GM23338 (cell line): ENCODE measurements around the gene P2RY6. TPM values are rescaled to one million over a fixed set of nuclear protein-coding genes. Genes with fewer than 3 reads are reported as not detected.

Experiments
- ATAC-seq: fragments of 200-7000 bp; cut with Tn5 transposase; 3 replicates; pipeline ENCODE4 v1.9.1; 2020
- DNase-seq: peaks from one replicate; pipeline ENCODE4 v3.0.0-alpha.2; 2015; ENCODE audit warnings: low spot score
- H2AFZ ChIP-seq: fragments of 200-600 bp; sonication (generic); 2 replicates; pipeline ENCODE4 v1.8.0; 2016; ENCODE audit warnings: antibody characterized with exemption, mild to moderate bottlenecking, moderate library complexity
- H3F3A ChIP-seq: fragments of 200-600 bp; sonication (generic); replicated peaks from 2 replicates; pipeline ENCODE4 v1.8.0; 2017; ENCODE audit warnings: antibody characterized with exemption, mixed run types, low read depth
- H3K27ac ChIP-seq: fragments of 200-600 bp; sonication (generic); 2 replicates; pipeline ENCODE4 v1.6.1; 2016; ENCODE audit warnings: low read depth
- H3K27me3 ChIP-seq: fragments of 200-600 bp; sonication (generic); 2 replicates; pipeline ENCODE4 v1.8.0; 2016; ENCODE audit warnings: mild to moderate bottlenecking, mixed run types, moderate library complexity; ENCODE audit not compliant: insufficient read depth
- H3K36me3 ChIP-seq: fragments of 200-600 bp; sonication (generic); 2 replicates; pipeline ENCODE4 v1.8.0; 2016; ENCODE audit warnings: mild to moderate bottlenecking; ENCODE audit not compliant: insufficient read depth
- H3K4me1 ChIP-seq: fragments of 200-600 bp; sonication (generic); 2 replicates; pipeline ENCODE4 v1.8.0; 2016; ENCODE audit warnings: mild to moderate bottlenecking, moderate library complexity; ENCODE audit not compliant: insufficient read depth
- H3K4me2 ChIP-seq: fragments of 200-600 bp; sonication (generic); 2 replicates; pipeline ENCODE4 v1.7.1; 2017; ENCODE audit warnings: mixed run types
- H3K4me3 ChIP-seq: fragments of 200-600 bp; sonication (generic); 2 replicates; pipeline ENCODE4 v1.6.1; 2016; ENCODE audit warnings: mixed run types
- H3K79me2 ChIP-seq: fragments of 200-600 bp; sonication (generic); replicated peaks from 2 replicates; pipeline ENCODE4 v1.8.0; 2017; ENCODE audit warnings: mild to moderate bottlenecking; ENCODE audit not compliant: insufficient read depth
- H3K9me2 ChIP-seq: fragments of 200-600 bp; sonication (generic); 2 replicates; pipeline ENCODE4 v1.8.0; 2017; ENCODE audit not compliant: insufficient read depth
- H4K20me1 ChIP-seq: fragments of 200-600 bp; sonication (generic); replicated peaks from 2 replicates; pipeline ENCODE4 v1.8.0; 2017; ENCODE audit warnings: mild to moderate bottlenecking; ENCODE audit not compliant: insufficient read depth
- H3K27ac Mint-ChIP-seq: 2 replicates; pipeline ENCODE4 v1.8.0; 2020; ENCODE audit warnings: inconsistent platforms, mild to moderate bottlenecking, moderate library complexity, mixed read lengths
- H3K27me3 Mint-ChIP-seq: 3 replicates; pipeline ENCODE4 v1.8.0; 2022; ENCODE audit warnings: low read depth, mild to moderate bottlenecking, moderate library complexity, mixed read lengths, inconsistent platforms; ENCODE audit not compliant: insufficient read depth, poor library complexity
- H3K36me3 Mint-ChIP-seq: 3 replicates; pipeline ENCODE4 v1.8.0; 2021; ENCODE audit warnings: low read depth, mild to moderate bottlenecking, inconsistent platforms, moderate library complexity, mixed read lengths
- H3K4me1 Mint-ChIP-seq: 3 replicates; pipeline ENCODE4 v1.8.0; 2020; ENCODE audit warnings: mild to moderate bottlenecking, inconsistent platforms, mixed read lengths
- H3K4me3 Mint-ChIP-seq: 3 replicates; pipeline ENCODE4 v1.8.0; 2021; ENCODE audit warnings: moderate library complexity, mild to moderate bottlenecking, inconsistent platforms, mixed read lengths
- H3K9me3 Mint-ChIP-seq: 3 replicates; pipeline ENCODE4 v1.8.0; 2020; ENCODE audit warnings: moderate library complexity, mild to moderate bottlenecking, inconsistent platforms, mixed read lengths
- CREB1 ChIP-seq: fragments of 250-450 bp; sonication (Bioruptor Pico); IDR thresholded peaks from 2 replicates; pipeline ENCODE4 v1.5.0; 2020; ENCODE audit warnings: low read depth, mild to moderate bottlenecking, moderate library complexity
- EZH2 ChIP-seq: fragments of 200-600 bp; sonication (generic); IDR thresholded peaks from one replicate; pipeline ENCODE4 v1.8.0; 2017; ENCODE audit warnings: antibody characterized with exemption, mild to moderate bottlenecking, low read depth; ENCODE audit not compliant: unreplicated experiment
- EZH2phosphoT487 ChIP-seq: fragments of 200-600 bp; sonication (generic); IDR thresholded peaks from one replicate; pipeline ENCODE4 v1.8.1; 2018; ENCODE audit warnings: antibody characterized with exemption; ENCODE audit not compliant: unreplicated experiment
- JUNB ChIP-seq: IDR thresholded peaks from one replicate; pipeline ENCODE4 v1.6.1; 2016; ENCODE audit warnings: antibody characterized with exemption; ENCODE audit not compliant: unreplicated experiment
- NANOG ChIP-seq: IDR thresholded peaks from 2 replicates; pipeline ENCODE4 v1.6.1; 2016; ENCODE audit warnings: antibody characterized with exemption, borderline replicate concordance
- POLR2AphosphoS5 ChIP-seq: IDR thresholded peaks from 2 replicates; pipeline ENCODE4 v1.6.1; 2016; ENCODE audit warnings: antibody characterized with exemption, low read depth
- STAT1 ChIP-seq: IDR thresholded peaks from one replicate; pipeline ENCODE4 v1.6.1; 2016; ENCODE audit warnings: antibody characterized with exemption; ENCODE audit not compliant: unreplicated experiment
- ZNF114 ChIP-seq: fragments of 250-450 bp; sonication (Bioruptor Pico); IDR thresholded peaks from 2 replicates; pipeline ENCODE4 v1.5.0; 2020; ENCODE audit warnings: mild to moderate bottlenecking, moderate library complexity
- polyA plus RNA-seq: library from polyadenylated mRNA; unstranded; fragments of >200 nt; fragmentation: Nextera tagmentation; extraction: Ambion mirVana; gene quantifications from 2 replicates; pipeline ENCODE4 v1.2.1, GENCODE V29; 2016
- total RNA-seq: library from RNA; depleted of rRNA; stranded (reverse); fragments of >200 nt; shearing (Covaris generic); gene quantifications from 2 replicates; pipeline ENCODE4 v1.2.3, GENCODE V29; 2014
- TF ChIP-seq, protein P1 (sequence below): IDR thresholded peaks from 2 replicates; pipeline ENCODE4 v1.6.1; 2016; ENCODE audit warnings: antibody characterized with exemption
- TF ChIP-seq, protein P2 (sequence below): IDR thresholded peaks from one replicate; pipeline ENCODE4 v1.6.1; 2018; ENCODE audit warnings: antibody characterized with exemption; ENCODE audit not compliant: unreplicated experiment
- TF ChIP-seq, protein P3 (sequence below), 2 experiments: fragments of 200-600 bp in 1 of 2; sonication (generic) in 1 of 2; conservative IDR thresholded peaks; 2 replicates each; pipeline versions ENCODE4 v1.5.1 to v1.6.1; 2016 to 2017; ENCODE audit warnings: antibody characterized with exemption in 2 of 2, low read depth in 2 of 2, mild to moderate bottlenecking in 2 of 2, moderate library complexity in 1 of 2

Gene P2RY6
- total and polyA plus RNA-seq, 2 experiments from 2014 or later = not detected

DNA sequence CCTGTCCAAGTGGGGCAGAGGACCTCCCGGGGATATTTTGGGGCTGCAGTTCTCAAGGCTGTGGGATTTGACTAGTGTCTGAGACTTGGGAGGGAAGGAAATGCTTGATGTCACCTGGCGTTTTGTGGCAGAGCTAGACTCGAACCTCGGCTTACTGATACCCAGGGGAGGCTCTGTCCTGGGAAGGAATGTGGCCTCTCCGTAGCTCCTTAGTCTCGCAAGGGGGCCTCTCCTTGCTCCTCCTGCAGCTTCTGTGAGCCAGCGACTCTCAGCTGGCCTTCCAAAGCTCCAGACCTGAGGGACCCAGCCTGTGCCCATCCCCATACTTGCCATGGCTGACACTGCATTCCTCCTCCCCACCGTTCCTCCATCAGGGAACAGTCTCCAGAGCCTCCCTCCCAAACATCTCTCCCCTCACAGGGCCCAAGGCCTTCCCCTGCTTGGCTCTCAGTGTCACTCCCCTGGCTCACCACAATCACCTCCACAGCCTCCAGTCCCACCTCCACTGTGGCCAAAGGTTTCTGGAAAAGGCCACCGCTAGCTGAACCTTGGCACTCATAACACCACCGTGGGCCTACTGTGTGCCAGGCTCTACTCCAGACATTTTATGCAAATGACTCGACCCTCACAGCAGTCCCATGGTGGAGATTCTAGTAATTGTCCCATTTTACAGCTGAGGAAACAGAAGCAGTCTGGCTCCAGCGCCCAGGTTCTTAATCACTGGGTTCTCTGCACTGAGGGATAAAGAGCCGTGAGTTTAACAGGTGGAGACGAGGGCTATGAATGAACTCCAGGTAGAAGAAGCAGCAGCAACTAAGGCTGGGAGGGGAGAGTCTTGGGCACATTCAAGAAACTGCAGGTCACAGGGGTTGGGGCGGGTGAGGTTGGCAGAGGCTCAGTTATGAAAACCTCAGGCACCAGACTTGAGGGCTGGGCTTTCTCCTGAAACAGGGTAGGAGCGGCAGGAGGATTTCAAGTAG is 42.0 kb upstream of the P2RY6 start:
- H3K27me3 ChIP-seq = no peaks in the 10 kb centered on the region
- H3K27me3 Mint-ChIP-seq = peaks cover 8% of the 10 kb centered on the region
- H3K27ac Mint-ChIP-seq = no peak overlapping the region
- no peak overlapping the region for H3K27ac ChIP-seq
- no peaks in the 10 kb centered on the region for H3K9me3 Mint-ChIP-seq
- H3K36me3 Mint-ChIP-seq = no peaks in the 10 kb centered on the region
- no peak overlapping the region for H3K4me3 Mint-ChIP-seq
- no peak overlapping the region for H3K4me3 ChIP-seq
- no peaks in the 10 kb centered on the region for H3K9me2 ChIP-seq
- H3K4me1 Mint-ChIP-seq = peaks cover 25% of the 10 kb centered on the region
- DNase-seq (no peak), ATAC-seq (no peak)
- H2AFZ ChIP-seq = no peak overlapping the region
- no peaks in the 10 kb centered on the region for H3F3A ChIP-seq
- no peaks in the 10 kb centered on the region for H3K36me3 ChIP-seq
- H3K79me2 ChIP-seq = no peaks in the 10 kb centered on the region
- H3K4me2 ChIP-seq = no peak overlapping the region
- H4K20me1 ChIP-seq = no peaks in the 10 kb centered on the region
- TF ChIP-seq STAT1 = no peak
- no peak for TF ChIP-seq CREB1 (CRISPR knock-in tag)
- no peak for TF ChIP-seq EZH2phosphoT487
- TF ChIP-seq ZNF114 (CRISPR knock-in tag) = no peak
- TF ChIP-seq EZH2 = no peak
- TF ChIP-seq, protein P1, sequence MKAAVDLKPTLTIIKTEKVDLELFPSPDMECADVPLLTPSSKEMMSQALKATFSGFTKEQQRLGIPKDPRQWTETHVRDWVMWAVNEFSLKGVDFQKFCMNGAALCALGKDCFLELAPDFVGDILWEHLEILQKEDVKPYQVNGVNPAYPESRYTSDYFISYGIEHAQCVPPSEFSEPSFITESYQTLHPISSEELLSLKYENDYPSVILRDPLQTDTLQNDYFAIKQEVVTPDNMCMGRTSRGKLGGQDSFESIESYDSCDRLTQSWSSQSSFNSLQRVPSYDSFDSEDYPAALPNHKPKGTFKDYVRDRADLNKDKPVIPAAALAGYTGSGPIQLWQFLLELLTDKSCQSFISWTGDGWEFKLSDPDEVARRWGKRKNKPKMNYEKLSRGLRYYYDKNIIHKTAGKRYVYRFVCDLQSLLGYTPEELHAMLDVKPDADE = no peak
- no peak for TF ChIP-seq NANOG
- no peak for TF ChIP-seq JUNB
- TF ChIP-seq, protein P2, sequence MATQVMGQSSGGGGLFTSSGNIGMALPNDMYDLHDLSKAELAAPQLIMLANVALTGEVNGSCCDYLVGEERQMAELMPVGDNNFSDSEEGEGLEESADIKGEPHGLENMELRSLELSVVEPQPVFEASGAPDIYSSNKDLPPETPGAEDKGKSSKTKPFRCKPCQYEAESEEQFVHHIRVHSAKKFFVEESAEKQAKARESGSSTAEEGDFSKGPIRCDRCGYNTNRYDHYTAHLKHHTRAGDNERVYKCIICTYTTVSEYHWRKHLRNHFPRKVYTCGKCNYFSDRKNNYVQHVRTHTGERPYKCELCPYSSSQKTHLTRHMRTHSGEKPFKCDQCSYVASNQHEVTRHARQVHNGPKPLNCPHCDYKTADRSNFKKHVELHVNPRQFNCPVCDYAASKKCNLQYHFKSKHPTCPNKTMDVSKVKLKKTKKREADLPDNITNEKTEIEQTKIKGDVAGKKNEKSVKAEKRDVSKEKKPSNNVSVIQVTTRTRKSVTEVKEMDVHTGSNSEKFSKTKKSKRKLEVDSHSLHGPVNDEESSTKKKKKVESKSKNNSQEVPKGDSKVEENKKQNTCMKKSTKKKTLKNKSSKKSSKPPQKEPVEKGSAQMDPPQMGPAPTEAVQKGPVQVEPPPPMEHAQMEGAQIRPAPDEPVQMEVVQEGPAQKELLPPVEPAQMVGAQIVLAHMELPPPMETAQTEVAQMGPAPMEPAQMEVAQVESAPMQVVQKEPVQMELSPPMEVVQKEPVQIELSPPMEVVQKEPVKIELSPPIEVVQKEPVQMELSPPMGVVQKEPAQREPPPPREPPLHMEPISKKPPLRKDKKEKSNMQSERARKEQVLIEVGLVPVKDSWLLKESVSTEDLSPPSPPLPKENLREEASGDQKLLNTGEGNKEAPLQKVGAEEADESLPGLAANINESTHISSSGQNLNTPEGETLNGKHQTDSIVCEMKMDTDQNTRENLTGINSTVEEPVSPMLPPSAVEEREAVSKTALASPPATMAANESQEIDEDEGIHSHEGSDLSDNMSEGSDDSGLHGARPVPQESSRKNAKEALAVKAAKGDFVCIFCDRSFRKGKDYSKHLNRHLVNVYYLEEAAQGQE = no peak
- no peak for TF ChIP-seq POLR2AphosphoS5
- TF ChIP-seq, protein P3, sequence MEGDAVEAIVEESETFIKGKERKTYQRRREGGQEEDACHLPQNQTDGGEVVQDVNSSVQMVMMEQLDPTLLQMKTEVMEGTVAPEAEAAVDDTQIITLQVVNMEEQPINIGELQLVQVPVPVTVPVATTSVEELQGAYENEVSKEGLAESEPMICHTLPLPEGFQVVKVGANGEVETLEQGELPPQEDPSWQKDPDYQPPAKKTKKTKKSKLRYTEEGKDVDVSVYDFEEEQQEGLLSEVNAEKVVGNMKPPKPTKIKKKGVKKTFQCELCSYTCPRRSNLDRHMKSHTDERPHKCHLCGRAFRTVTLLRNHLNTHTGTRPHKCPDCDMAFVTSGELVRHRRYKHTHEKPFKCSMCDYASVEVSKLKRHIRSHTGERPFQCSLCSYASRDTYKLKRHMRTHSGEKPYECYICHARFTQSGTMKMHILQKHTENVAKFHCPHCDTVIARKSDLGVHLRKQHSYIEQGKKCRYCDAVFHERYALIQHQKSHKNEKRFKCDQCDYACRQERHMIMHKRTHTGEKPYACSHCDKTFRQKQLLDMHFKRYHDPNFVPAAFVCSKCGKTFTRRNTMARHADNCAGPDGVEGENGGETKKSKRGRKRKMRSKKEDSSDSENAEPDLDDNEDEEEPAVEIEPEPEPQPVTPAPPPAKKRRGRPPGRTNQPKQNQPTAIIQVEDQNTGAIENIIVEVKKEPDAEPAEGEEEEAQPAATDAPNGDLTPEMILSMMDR (conservative IDR thresholded peaks at IDR 0.05; ENCODE audit: low read depth in 2 of 2) = no peak
- H3K4me1 ChIP-seq = peaks cover 12% of the 10 kb centered on the region
